ENCODE measurements around the gene SYNPO2.
"Not testable (repeated sequence)": the region's sequence is repeated elsewhere in the genome, so short reads cannot be mapped to it uniquely, and the experiment has no call there.

Gene SYNPO2

GRCh38 chr4:118973295-118973694, 84.6 kb downstream of the SYNPO2 start:
- Histone ChIP-seq H3K4me1 (ENCODE audit: insufficient read depth, poor library complexity, severe bottlenecking) (no peaks in the 10 kb centered on the region), H3K36me3 (ENCODE audit: low read depth) (no peaks in the 10 kb centered on the region), H3K27ac (ENCODE audit: poor library complexity, severe bottlenecking) (no peak overlapping the region), H3K27me3 (ENCODE audit: insufficient read depth, poor library complexity, severe bottlenecking) (no peaks in the 10 kb centered on the region), H3K4me3 (ENCODE audit: severe bottlenecking) (no peak overlapping the region), H3K9me3 (ENCODE audit: severe bottlenecking) (no peaks in the 10 kb centered on the region)
- TF ChIP-seq CTCF (IDR thresholded peaks at IDR 0.05; ENCODE audit: poor library complexity, severe bottlenecking) = no peak
- DNase-seq (ENCODE audit: low spot score) = no peak
- no peak for ATAC-seq (ENCODE audit: low read depth)

- Histone ChIP-seq H3K9me3 (ENCODE audit: severe bottlenecking) (no peaks in the 10 kb centered on the region), H3K4me3 (ENCODE audit: severe bottlenecking) (no peak overlapping the region), H3K27me3 (ENCODE audit: insufficient read depth, poor library complexity, severe bottlenecking) (no peaks in the 10 kb centered on the region), H3K4me1 (ENCODE audit: insufficient read depth, poor library complexity, severe bottlenecking) (no peaks in the 10 kb centered on the region), H3K36me3 (ENCODE audit: low read depth) (no peaks in the 10 kb centered on the region), H3K27ac (ENCODE audit: poor library complexity, severe bottlenecking) (no peak overlapping the region)
- no peak for ATAC-seq (ENCODE audit: low read depth)
- no peak for TF ChIP-seq CTCF (IDR thresholded peaks at IDR 0.05; ENCODE audit: poor library complexity, severe bottlenecking)
- no peak for DNase-seq (ENCODE audit: low spot score)
Measured at GRCh38 chr4:118974758-118975157, 86.1 kb downstream of the SYNPO2 start.

GRCh38 chr4:118975449-118976192, 87.0 kb downstream of the SYNPO2 start:
- no peak for TF ChIP-seq CTCF (IDR thresholded peaks at IDR 0.05; ENCODE audit: poor library complexity, severe bottlenecking)
- ATAC-seq (ENCODE audit: low read depth) (no peak), DNase-seq (ENCODE audit: low spot score) (no peak)
- Histone ChIP-seq H3K4me3 (ENCODE audit: severe bottlenecking) (no peak overlapping the region), H3K27ac (ENCODE audit: poor library complexity, severe bottlenecking) (no peak overlapping the region), H3K36me3 (ENCODE audit: low read depth) (no peaks in the 10 kb centered on the region), H3K4me1 (ENCODE audit: insufficient read depth, poor library complexity, severe bottlenecking) (no peaks in the 10 kb centered on the region), H3K27me3 (ENCODE audit: insufficient read depth, poor library complexity, severe bottlenecking) (no peaks in the 10 kb centered on the region), H3K9me3 (ENCODE audit: severe bottlenecking) (no peaks in the 10 kb centered on the region)

- not testable (repeated sequence) for ATAC-seq (ENCODE audit: low read depth); DNase-seq (ENCODE audit: low spot score); H3K27ac ChIP-seq (ENCODE audit: poor library complexity, severe bottlenecking); H3K36me3 ChIP-seq (ENCODE audit: low read depth); H3K27me3 ChIP-seq (ENCODE audit: insufficient read depth, poor library complexity, severe bottlenecking); H3K4me1 ChIP-seq (ENCODE audit: insufficient read depth, poor library complexity, severe bottlenecking); H3K9me3 ChIP-seq (ENCODE audit: severe bottlenecking); H3K4me3 ChIP-seq (ENCODE audit: severe bottlenecking)
Measured at GRCh38 chr4:118976193-118976560, 87.5 kb downstream of the SYNPO2 start.

- H3K36me3 ChIP-seq (ENCODE audit: low read depth); H3K27me3 ChIP-seq (ENCODE audit: insufficient read depth, poor library complexity, severe bottlenecking); H3K4me3 ChIP-seq (ENCODE audit: severe bottlenecking); H3K27ac ChIP-seq (ENCODE audit: poor library complexity, severe bottlenecking); H3K9me3 ChIP-seq (ENCODE audit: severe bottlenecking); ATAC-seq (ENCODE audit: low read depth); H3K4me1 ChIP-seq (ENCODE audit: insufficient read depth, poor library complexity, severe bottlenecking); DNase-seq (ENCODE audit: low spot score): not testable (repeated sequence)
Measured at GRCh38 chr4:118977100-118977499, 88.4 kb downstream of the SYNPO2 start.

GRCh38 chr4:118979712-118980111, 91.1 kb downstream of the SYNPO2 start:
- H3K27ac ChIP-seq (ENCODE audit: poor library complexity, severe bottlenecking) = no peak overlapping the region
- H3K36me3 ChIP-seq (ENCODE audit: low read depth) = no peaks in the 10 kb centered on the region
- H3K9me3 ChIP-seq (ENCODE audit: severe bottlenecking) = no peaks in the 10 kb centered on the region
- DNase-seq (ENCODE audit: low spot score) = no peak
- no peak for ATAC-seq (ENCODE audit: low read depth)
- no peaks in the 10 kb centered on the region for H3K4me1 ChIP-seq (ENCODE audit: insufficient read depth, poor library complexity, severe bottlenecking)
- no peak overlapping the region for H3K4me3 ChIP-seq (ENCODE audit: severe bottlenecking)
- H3K27me3 ChIP-seq (ENCODE audit: insufficient read depth, poor library complexity, severe bottlenecking) = no peaks in the 10 kb centered on the region
- no peak for TF ChIP-seq CTCF (IDR thresholded peaks at IDR 0.05; ENCODE audit: poor library complexity, severe bottlenecking)
